ENCODE results near the gene KLC1. TPM values are rescaled to one million over a fixed set of nuclear protein-coding genes. Genes with fewer than 3 reads are reported as not detected.

The KLC1 gene
- total RNA-seq, 1 donor from 2014 or later, result 178 TPM

- Mint-ChIP-seq H3K36me3 (ENCODE audit: insufficient read depth) (peaks cover 9% of the 10 kb centered on the region), H3K4me3 (ENCODE audit: low read depth) (no peak overlapping the region), H3K27me3 (no peaks in the 10 kb centered on the region), H3K9me3 (ENCODE audit: low read depth) (no peaks in the 10 kb centered on the region), H3K27ac (no peak overlapping the region), H3K4me1 (ENCODE audit: low read depth) (no peaks in the 10 kb centered on the region)
- TF ChIP-seq CTCF (IDR thresholded peaks at IDR 0.05; ENCODE audit: unreplicated experiment), result no peak
- DNase-seq (ENCODE audit: low spot score, unreplicated experiment), result no peak
Observed at GRCh38 chr14:103741876-103742275, 112.9 kb downstream of the KLC1 start.

GRCh38 chr14:103742499-103743255 lies 113.7 kb downstream of the KLC1 start:
- Mint-ChIP-seq H3K4me3 (ENCODE audit: low read depth) (no peak overlapping the region), H3K36me3 (ENCODE audit: insufficient read depth) (peaks cover 9% of the 10 kb centered on the region), H3K27ac (no peak overlapping the region), H3K4me1 (ENCODE audit: low read depth) (no peaks in the 10 kb centered on the region), H3K27me3 (no peaks in the 10 kb centered on the region), H3K9me3 (ENCODE audit: low read depth) (no peaks in the 10 kb centered on the region)
- no peak for DNase-seq (ENCODE audit: low spot score, unreplicated experiment)
- no peak for TF ChIP-seq CTCF (IDR thresholded peaks at IDR 0.05; ENCODE audit: unreplicated experiment)

GRCh38 chr14:103743691-103744090 lies 114.7 kb downstream of the KLC1 start:
- Mint-ChIP-seq H3K4me1 (ENCODE audit: low read depth) (no peaks in the 10 kb centered on the region), H3K9me3 (ENCODE audit: low read depth) (no peaks in the 10 kb centered on the region), H3K27me3 (no peaks in the 10 kb centered on the region), H3K4me3 (ENCODE audit: low read depth) (no peak overlapping the region), H3K27ac (no peak overlapping the region), H3K36me3 (ENCODE audit: insufficient read depth) (peaks cover 6% of the 10 kb centered on the region)
- no peak for DNase-seq (ENCODE audit: low spot score, unreplicated experiment)
- no peak for TF ChIP-seq CTCF (IDR thresholded peaks at IDR 0.05; ENCODE audit: unreplicated experiment)

GRCh38 chr14:103744621-103745395 lies 115.8 kb downstream of the KLC1 start:
- Mint-ChIP-seq H3K27me3 (no peaks in the 10 kb centered on the region), H3K4me1 (ENCODE audit: low read depth) (no peaks in the 10 kb centered on the region), H3K9me3 (ENCODE audit: low read depth) (no peaks in the 10 kb centered on the region), H3K27ac (no peak overlapping the region), H3K4me3 (ENCODE audit: low read depth) (no peak overlapping the region), H3K36me3 (ENCODE audit: insufficient read depth) (peaks cover 5% of the 10 kb centered on the region)
- TF ChIP-seq CTCF (IDR thresholded peaks at IDR 0.05; ENCODE audit: unreplicated experiment), result no peak
- DNase-seq (ENCODE audit: low spot score, unreplicated experiment), result no peak

GRCh38 chr14:103745424-103745823 lies 116.4 kb downstream of the KLC1 start:
- Mint-ChIP-seq H3K4me3 (ENCODE audit: low read depth) (no peak overlapping the region), H3K27ac (no peak overlapping the region), H3K27me3 (no peaks in the 10 kb centered on the region), H3K36me3 (ENCODE audit: insufficient read depth) (peaks cover 3% of the 10 kb centered on the region), H3K4me1 (ENCODE audit: low read depth) (no peaks in the 10 kb centered on the region), H3K9me3 (ENCODE audit: low read depth) (no peaks in the 10 kb centered on the region)
- DNase-seq (ENCODE audit: low spot score, unreplicated experiment), result no peak
- TF ChIP-seq CTCF (IDR thresholded peaks at IDR 0.05; ENCODE audit: unreplicated experiment), result no peak

Measured in progenitor cell of endocrine pancreas (in vitro differentiated cells).